ENCODE results near the gene CDK7. TPM values are rescaled to one million over a fixed set of nuclear protein-coding genes. Genes with fewer than 3 reads are reported as not detected.

The CDK7 gene
- total and polyA plus RNA-seq, 9 of the 15 experiments (the other 6 are each of a cell fraction or from before 2014, with no cell fraction given): 41.7 to 143 (median 65.3) TPM

DNA sequence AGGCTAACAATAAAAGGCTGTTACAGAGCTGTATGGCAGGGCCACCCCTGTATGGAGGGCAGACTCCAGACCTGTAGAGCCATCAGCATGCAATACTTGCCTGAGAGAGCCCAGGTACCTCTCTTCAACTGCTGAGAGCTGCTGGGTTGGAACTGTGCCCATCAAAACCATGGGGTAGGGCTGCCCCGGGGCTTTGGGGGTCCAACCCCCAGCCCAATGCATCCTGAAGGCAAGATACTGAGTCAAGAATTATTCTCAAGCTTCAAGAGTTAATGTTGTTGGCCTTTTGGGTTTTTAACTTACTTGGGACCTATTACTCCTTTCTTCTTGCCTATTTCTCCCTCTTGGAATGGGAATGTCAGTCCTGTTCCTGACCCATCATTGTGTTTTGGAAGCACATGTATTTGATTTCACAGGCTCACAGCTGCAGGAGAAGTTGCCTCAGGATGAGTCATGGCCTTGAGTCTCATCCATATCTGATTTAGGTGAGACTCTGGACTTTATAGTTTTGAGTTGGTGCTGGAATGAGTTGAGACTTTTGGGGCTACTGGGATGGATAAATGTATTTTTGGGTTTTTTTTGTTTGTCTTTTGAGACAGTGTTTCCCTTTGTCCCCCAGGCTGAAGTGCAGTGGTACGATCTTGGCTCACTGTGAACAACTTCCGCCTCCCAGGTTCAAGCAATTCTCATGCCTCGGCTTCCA, 21.0 kb upstream of the CDK7 start (continued):
- TF ChIP-seq, protein P1, sequence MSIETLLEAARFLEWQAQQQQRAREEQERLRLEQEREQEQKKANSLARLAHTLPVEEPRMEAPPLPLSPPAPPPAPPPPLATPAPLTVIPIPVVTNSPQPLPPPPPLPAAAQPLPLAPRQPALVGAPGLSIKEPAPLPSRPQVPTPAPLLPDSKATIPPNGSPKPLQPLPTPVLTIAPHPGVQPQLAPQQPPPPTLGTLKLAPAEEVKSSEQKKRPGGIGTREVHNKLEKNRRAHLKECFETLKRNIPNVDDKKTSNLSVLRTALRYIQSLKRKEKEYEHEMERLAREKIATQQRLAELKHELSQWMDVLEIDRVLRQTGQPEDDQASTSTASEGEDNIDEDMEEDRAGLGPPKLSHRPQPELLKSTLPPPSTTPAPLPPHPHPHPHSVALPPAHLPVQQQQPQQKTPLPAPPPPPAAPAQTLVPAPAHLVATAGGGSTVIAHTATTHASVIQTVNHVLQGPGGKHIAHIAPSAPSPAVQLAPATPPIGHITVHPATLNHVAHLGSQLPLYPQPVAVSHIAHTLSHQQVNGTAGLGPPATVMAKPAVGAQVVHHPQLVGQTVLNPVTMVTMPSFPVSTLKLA (conservative IDR thresholded peaks at IDR 0.05): peak; percentile 29 to 68; a peak in 2 of 4 replicates
- TF ChIP-seq TARDBP (IDR thresholded peaks at IDR 0.05) (no peak), MIER1 (IDR thresholded peaks at IDR 0.05; ENCODE audit: low read depth) (no peak), NFE2L1 (tag; IDR thresholded peaks at IDR 0.05; ENCODE audit: borderline replicate concordance, low read depth) (no peak), DPF2 (IDR thresholded peaks at IDR 0.05) (peak; percentile 94), STAT5B (CRISPR knock-in tag; IDR thresholded peaks at IDR 0.05) (no peak), C11orf30 (IDR thresholded peaks at IDR 0.05; ENCODE audit: low read depth) (peak; percentile 17; the same call in 1 of the 2 replicates), ZBTB17 (CRISPR knock-in tag; IDR thresholded peaks at IDR 0.05) (no peak), PRPF4 (IDR thresholded peaks at IDR 0.05; ENCODE audit: insufficient read depth, low read depth, low read length, poor library complexity, severe bottlenecking) (no peak), LCOR (CRISPR knock-in tag; IDR thresholded peaks at IDR 0.05) (peak; percentile 40; the same call in 1 of the 2 replicates), MTA1 (IDR thresholded peaks at IDR 0.05; ENCODE audit: borderline replicate concordance) (0 out of 2 replicates have a peak, but pooled peaks have one; percentile 37)
- TF ChIP-seq, protein P2, sequence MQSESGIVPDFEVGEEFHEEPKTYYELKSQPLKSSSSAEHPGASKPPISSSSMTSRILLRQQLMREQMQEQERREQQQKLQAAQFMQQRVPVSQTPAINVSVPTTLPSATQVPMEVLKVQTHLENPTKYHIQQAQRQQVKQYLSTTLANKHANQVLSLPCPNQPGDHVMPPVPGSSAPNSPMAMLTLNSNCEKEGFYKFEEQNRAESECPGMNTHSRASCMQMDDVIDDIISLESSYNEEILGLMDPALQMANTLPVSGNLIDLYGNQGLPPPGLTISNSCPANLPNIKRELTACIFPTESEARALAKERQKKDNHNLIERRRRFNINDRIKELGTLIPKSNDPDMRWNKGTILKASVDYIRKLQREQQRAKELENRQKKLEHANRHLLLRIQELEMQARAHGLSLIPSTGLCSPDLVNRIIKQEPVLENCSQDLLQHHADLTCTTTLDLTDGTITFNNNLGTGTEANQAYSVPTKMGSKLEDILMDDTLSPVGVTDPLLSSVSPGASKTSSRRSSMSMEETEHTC (IDR thresholded peaks at IDR 0.05): 0 out of 2 replicates have a peak, but pooled peaks have one; percentile 28
- TF ChIP-seq, protein P3, sequence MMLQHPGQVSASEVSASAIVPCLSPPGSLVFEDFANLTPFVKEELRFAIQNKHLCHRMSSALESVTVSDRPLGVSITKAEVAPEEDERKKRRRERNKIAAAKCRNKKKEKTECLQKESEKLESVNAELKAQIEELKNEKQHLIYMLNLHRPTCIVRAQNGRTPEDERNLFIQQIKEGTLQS (IDR thresholded peaks at IDR 0.05): peak; percentile 97
- TF ChIP-seq, protein P3 (CRISPR knock-in tag; conservative IDR thresholded peaks at IDR 0.05): peak; percentile 85
- TF ChIP-seq, protein P4, sequence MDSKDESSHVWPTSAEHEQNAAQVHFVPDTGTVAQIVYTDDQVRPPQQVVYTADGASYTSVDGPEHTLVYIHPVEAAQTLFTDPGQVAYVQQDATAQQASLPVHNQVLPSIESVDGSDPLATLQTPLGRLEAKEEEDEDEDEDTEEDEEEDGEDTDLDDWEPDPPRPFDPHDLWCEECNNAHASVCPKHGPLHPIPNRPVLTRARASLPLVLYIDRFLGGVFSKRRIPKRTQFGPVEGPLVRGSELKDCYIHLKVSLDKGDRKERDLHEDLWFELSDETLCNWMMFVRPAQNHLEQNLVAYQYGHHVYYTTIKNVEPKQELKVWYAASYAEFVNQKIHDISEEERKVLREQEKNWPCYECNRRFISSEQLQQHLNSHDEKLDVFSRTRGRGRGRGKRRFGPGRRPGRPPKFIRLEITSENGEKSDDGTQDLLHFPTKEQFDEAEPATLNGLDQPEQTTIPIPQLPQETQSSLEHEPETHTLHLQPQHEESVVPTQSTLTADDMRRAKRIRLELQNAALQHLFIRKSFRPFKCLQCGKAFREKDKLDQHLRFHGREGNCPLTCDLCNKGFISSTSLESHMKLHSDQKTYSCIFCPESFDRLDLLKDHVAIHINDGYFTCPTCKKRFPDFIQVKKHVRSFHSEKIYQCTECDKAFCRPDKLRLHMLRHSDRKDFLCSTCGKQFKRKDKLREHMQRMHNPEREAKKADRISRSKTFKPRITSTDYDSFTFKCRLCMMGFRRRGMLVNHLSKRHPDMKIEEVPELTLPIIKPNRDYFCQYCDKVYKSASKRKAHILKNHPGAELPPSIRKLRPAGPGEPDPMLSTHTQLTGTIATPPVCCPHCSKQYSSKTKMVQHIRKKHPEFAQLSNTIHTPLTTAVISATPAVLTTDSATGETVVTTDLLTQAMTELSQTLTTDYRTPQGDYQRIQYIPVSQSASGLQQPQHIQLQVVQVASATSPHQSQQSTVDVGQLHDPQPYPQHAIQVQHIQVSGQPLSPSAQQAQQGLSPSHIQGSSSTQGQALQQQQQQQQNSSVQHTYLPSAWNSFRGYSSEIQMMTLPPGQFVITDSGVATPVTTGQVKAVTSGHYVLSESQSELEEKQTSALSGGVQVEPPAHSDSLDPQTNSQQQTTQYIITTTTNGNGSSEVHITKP (IDR thresholded peaks at IDR 0.05; ENCODE audit: partially characterized antibody): peak; percentile 90
- TF ChIP-seq, protein P5, sequence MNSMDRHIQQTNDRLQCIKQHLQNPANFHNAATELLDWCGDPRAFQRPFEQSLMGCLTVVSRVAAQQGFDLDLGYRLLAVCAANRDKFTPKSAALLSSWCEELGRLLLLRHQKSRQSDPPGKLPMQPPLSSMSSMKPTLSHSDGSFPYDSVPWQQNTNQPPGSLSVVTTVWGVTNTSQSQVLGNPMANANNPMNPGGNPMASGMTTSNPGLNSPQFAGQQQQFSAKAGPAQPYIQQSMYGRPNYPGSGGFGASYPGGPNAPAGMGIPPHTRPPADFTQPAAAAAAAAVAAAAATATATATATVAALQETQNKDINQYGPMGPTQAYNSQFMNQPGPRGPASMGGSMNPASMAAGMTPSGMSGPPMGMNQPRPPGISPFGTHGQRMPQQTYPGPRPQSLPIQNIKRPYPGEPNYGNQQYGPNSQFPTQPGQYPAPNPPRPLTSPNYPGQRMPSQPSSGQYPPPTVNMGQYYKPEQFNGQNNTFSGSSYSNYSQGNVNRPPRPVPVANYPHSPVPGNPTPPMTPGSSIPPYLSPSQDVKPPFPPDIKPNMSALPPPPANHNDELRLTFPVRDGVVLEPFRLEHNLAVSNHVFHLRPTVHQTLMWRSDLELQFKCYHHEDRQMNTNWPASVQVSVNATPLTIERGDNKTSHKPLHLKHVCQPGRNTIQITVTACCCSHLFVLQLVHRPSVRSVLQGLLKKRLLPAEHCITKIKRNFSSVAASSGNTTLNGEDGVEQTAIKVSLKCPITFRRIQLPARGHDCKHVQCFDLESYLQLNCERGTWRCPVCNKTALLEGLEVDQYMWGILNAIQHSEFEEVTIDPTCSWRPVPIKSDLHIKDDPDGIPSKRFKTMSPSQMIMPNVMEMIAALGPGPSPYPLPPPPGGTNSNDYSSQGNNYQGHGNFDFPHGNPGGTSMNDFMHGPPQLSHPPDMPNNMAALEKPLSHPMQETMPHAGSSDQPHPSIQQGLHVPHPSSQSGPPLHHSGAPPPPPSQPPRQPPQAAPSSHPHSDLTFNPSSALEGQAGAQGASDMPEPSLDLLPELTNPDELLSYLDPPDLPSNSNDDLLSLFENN (IDR thresholded peaks at IDR 0.05; ENCODE audit: low read depth in 2 of 2, low read length in 2 of 2): no peak

Measured in K562 (cell line).